NCI-H510A treated with DMSO at 0.1 percent for 48 hours (cell line): ENCODE results near the gene PGAM5.

ENCODE experiments used
- DNase-seq: peaks from one replicate; lab custom pipeline; 2025; lab: John Stamatoyannopoulos, UW

PGAM5 gene

DNA sequence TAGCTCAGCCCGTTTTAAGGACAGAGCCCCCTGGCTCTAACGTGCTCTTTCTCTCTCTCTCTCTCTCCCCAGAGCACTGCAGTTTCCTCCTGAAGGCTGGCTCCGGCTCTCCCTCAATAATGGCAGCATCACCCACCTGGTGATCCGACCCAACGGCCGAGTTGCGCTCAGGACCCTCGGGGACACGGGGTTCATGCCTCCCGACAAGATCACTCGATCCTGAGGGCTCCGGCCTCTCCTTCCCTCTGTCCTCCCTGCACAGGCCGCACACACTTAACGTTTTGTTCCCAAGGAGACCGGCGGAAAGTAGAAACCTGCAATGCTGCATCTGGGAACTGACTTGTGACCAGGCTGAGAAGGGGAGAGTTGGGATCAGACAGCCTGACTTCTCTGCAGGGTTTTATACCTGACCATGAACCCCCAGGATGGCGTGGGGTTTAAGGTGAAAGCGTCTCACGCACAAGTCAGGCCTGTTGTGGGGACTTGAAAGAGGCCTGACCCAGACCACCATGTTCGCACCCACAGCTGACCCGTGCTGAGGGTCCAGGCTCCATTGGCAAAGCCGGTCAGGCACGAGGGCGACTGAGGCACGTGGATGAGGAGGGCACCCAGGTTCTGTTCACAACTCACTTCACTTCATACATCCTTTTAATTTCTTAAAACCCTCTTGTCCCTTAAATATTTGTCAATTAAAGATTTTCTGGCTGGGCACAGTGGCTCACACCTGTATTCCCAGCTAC is 10.1 kb downstream of the PGAM5 start:
- DNase-seq: no peak

- no peak for DNase-seq
Observed at GRCh38 chr12:132723015-132723763, 12.5 kb downstream of the PGAM5 start.

DNA sequence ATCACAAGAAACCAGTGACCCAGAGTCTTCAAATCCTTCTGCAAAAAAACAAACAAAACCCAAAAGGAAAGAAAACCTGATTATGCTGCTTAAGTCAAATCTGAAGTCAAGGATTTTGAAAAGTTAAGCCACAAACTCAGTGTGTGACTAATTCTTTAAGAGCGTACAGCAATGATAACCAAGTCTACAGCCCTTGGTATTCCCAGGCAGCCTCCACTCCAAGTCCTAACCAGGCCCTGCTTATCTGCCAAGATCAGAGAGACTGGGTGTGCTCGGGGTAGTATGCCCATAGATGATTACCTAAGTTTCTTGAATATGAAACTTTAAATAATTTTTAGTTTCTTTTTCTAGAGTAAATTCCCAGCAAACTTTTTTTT is 13.1 kb downstream of the PGAM5 start:
- no peak for DNase-seq

DNA sequence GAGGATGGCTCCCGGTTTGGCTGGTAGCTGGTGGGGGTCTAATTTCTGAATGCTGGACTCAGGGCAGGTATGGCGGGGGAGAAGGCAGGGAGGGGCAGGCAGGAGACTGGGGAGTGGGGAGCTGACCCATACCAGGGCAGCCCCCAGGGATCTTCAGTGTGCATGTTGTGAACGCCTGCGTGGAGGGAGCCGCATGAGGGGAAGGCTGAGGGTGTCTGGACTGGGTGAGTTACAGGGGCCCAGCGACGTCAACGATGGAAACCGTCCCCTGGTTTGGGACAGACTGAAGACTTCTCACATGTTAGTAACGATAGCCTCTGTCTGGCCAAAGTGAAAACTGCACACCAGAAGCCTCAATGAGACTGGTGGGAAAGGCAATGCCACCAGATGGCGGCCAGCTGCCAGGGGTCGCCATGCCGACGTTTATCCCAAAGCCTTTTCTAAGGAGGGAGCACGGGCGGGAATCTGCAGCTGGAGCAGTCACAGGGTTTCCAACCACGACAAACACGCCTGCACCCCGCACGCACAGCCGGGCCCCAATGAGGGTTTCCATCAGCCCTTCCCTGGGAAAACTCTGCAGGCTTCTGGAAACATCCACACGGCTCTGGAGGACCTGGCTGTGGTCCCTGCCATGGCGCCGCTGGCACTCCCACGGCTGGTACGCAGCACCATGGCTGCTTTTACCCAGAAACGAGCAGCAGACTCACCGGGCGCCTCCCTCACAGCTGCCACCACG is 14.0 kb downstream of the PGAM5 start:
- DNase-seq: no peak

DNA sequence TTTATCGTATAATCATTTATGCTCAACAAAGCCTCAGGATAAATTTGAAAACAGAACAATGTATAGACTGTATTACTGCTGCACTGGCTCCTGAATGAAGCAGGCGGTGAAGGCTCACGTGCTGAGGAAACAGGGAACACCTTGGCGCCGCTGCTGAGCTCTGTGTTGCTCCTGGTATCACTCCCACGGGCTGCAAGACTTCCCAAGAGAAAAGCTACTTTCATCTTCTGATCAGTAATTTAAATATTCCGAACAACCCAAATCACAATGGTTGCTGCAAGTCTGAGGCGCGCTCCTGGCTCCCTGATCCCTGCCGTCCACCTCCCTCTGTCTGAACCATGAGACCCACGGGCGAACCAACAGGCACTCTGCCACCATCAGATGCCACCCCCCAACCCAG is 15.7 kb downstream of the PGAM5 start:
- no peak for DNase-seq

DNA sequence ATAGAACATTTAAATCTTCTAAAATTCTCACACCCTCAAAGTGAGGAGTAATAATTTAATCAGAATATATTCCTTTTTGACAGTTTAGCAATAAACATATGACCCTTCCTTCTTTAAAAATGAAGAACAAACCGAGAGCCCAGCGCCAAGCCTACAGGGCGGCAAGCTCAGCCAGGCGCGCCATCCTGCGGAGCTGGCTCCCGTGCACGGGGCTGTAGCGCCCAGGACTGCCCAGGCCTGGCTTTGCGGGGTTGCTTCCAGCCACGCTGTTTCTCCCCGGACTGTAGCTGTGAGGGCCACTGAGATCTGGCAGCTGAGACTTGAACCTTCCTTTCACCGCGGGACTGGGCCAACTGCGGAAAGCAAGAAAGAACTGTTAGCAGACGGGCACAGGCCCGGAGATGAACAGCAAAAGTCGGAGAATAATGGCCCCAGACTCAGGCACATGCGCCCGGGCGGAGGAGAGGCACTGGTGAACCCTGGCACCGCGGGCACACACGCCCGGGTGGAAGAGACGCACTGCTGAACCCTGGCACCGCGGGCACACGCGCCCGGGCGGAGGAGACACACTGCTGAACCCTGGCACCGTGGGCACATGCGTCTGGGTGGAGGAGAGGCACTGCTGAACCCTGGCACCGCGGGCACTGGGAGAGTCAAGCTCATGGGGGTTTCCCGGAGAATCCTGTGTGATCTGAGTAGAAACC is 16.6 kb downstream of the PGAM5 start:
- no peak for DNase-seq

GRCh38 chr12:132728502-132728901 is 17.9 kb downstream of the PGAM5 start:
- DNase-seq: no peak

- no peak for DNase-seq
Observed at GRCh38 chr12:132729541-132730320, 19.1 kb downstream of the PGAM5 start.

GRCh38 chr12:132730353-132730752 is 19.7 kb downstream of the PGAM5 start:
- no peak for DNase-seq

- no peak for DNase-seq
Observed at GRCh38 chr12:132731574-132731973, 20.9 kb downstream of the PGAM5 start.

DNA sequence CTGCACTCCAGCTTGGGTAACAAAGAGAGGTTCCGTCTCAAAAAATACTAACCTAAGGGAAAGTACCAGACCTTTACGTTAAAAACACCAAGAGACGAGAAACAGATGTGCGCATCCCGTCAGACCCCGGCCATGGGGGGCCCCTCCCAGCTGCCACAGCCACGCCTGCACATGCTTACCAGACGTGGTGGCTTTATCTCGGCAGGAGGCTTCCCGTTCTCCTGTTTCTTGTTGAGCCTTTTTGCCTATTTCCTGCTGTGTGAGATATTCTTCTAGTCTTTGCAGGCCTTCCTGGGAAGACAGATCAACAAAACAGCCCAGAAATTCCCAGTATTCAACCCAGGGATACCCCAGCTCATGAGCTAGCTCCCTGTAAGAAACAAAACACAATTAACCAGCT is 23.6 kb downstream of the PGAM5 start:
- DNase-seq: no peak

GRCh38 chr12:132735496-132735895 is 24.9 kb downstream of the PGAM5 start:
- DNase-seq: no peak

DNA sequence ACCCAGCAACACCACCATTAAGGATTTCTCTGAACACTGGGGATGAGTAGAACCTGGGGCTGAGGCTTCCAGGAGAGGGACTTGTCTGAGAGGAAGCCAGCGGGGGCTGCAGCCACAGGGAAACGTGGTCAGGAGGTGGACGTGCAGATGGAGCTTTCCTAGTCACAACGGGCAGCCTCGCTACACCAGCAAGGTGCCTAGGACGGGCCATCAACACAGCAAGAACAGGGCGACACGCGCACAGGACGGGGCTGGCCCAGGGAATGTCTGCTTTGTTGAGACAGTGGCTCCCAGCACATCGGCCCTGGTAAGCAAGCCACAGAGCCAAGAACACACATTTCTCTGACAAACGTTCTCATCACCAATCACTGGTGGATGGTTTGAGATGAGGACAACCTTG is 25.7 kb downstream of the PGAM5 start:
- no peak for DNase-seq

- DNase-seq: no peak
Observed at GRCh38 chr12:132736913-132737312, 26.3 kb downstream of the PGAM5 start.

DNA sequence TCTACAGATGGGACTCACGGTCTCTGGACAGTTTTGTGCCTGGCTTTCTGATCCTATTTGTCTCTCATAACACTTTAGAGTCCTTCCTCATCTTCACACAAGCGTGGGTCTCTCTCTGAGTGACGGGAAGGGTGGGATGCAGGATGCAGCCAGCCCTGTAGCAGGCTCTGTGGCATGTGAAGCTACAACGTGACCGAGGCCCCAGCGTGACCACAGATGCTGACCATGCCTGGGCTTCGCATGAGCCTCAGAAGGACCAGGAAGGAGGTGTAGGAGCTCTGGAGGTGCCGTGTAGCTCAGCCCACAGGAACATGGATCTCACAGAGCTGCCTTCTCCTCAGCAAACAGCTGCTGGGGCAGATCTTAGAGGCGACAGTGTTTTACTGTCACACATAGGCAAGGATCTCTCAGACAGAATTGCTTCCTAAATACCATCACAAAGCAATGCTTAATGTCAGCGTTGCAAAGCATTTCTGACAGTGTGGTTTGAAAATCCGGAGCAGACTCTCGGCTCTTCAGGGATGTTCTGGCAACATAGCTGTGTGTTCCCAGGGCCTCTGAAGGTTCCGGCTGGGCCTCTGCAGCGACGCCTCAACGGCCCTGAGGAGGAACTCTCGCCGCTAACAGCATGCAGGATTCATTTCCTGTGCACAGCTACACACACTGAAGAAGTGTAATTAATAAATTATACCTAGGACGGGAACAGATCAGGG is 29.1 kb downstream of the PGAM5 start:
- DNase-seq: no peak

DNA sequence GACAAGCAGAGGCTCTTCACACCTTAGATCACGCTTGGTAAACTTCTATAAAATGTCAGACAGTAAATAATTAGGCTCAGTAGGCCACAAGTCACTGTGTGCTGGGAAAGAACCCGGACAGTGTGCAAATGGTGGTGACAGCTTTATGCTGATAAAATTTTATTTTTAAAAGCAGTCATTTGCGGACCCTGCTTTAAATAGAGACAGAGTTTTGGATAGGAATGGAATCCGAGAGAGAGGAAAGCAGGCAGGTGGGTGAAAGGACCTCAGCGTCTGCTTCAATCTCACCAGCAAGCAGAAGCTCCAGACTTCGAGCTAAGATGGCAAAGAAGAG is 29.6 kb downstream of the PGAM5 start:
- no peak for DNase-seq

DNA sequence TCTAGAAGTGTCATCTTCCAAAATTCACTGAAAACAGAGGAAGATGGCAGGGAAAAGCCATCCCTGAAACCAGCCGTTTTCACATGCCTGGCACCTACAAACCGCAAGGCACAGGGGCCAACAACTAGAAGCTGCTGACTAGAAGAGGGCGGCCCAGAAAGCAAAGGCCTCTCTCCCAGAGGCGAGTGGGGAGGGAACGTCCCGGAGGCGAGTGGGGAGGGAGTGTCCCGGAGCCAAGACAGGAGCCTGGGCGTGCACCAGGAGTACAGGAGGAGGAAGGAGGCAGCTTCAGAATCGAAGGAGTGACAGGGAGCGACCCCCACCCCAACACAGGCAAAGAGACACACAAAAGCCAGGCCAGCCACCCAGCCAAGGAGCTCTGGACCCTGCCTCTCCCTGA is 30.0 kb downstream of the PGAM5 start:
- no peak for DNase-seq

DNA sequence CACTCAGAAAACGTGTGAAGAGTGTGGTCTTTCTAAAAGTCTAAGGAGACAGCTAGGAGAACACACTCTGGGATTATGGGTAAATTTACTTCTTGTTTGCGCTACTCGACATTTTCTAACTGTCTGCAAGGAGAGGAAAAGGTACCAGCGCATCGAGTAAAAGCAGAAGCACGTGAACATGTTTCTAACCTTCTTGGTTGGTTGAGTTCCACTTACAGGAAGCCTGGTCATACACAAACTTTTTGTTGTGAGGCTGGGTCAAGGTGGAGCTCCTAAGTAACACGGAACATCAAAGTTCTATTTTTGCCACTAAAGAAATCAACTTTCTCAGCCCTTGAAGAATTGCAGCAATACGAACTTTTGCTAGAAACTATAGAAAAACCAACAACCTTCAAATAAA is 31.0 kb downstream of the PGAM5 start:
- DNase-seq: no peak

GRCh38 chr12:132743831-132744230 is 33.2 kb downstream of the PGAM5 start:
- DNase-seq: no peak

- no peak for DNase-seq
Observed at GRCh38 chr12:132746613-132747012, 36.0 kb downstream of the PGAM5 start.

DNA sequence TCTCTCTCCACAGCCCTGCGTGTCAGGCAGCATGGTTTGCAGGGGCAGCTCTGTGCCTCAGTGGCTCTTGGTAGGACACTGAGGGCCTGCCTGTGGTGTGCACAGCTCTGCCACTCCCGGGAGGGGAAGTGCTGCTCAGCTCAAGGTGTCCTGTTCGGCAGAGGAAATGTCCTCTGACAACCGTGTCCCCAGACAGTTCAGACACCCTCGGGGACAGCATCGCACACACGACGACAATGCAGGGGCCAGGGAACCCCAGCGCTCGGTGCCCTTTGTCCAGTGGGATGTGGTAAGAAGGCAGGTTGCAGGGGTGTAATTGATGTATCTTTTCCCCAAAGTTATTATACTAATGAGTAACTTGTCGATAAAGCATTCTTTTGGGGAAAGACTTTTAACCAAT is 36.8 kb downstream of the PGAM5 start:
- no peak for DNase-seq
